HG03342 (cell line): ENCODE measurements around the gene APBA3.

Source experiments
- ATAC-seq: cut with Tn5 transposase; IDR thresholded peaks from one replicate; pipeline ENCODE4 v1.9.1; 2021; ENCODE audit warnings: mild to moderate bottlenecking, moderate library complexity; ENCODE audit not compliant: unreplicated experiment

APBA3 gene, protein sequence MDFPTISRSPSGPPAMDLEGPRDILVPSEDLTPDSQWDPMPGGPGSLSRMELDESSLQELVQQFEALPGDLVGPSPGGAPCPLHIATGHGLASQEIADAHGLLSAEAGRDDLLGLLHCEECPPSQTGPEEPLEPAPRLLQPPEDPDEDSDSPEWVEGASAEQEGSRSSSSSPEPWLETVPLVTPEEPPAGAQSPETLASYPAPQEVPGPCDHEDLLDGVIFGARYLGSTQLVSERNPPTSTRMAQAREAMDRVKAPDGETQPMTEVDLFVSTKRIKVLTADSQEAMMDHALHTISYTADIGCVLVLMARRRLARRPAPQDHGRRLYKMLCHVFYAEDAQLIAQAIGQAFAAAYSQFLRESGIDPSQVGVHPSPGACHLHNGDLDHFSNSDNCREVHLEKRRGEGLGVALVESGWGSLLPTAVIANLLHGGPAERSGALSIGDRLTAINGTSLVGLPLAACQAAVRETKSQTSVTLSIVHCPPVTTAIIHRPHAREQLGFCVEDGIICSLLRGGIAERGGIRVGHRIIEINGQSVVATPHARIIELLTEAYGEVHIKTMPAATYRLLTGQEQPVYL

DNA sequence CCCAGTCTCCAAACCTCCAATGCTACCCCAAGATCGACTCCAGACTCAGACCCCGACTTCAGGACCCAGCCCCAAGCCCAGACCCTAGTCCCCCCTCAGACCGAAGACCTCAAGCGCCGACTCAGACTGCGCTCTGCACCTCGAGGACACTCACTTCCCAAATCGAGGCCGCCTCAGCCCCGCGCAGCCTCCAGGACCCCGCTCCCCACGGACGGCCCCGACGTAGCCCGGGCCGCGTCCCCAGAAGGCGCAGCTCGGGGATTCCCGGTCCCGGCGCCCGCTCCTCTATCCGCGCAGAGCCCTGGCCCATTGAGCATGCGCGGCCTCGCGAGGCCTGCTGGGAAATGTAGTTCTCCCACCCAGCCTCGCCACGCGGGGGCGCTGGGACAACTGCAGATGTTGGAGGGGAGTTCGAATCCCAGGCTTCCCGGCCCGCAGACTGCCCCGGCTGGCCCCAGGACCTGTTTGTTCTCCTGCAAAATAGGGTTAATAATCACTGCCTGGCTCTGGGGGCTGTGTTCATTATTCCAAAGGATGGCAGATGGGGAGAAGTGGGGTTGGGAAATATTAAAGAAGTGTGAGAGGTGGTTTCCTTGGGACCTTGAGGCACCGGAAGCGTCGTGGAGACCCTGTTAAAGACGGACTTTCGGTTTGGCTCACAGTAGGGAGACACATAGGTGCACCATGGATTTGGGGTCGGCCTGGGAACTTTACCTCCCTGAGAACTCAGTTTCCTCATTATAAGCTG lies at the start of gene APBA3:
TSS of gene APBA3 (minus strand) at position 311 of the 748 bp plus-strand sequence. CDS start 1,428 bp downstream, outside the sequence.
- peak; percentile 47 for ATAC-seq

DNA sequence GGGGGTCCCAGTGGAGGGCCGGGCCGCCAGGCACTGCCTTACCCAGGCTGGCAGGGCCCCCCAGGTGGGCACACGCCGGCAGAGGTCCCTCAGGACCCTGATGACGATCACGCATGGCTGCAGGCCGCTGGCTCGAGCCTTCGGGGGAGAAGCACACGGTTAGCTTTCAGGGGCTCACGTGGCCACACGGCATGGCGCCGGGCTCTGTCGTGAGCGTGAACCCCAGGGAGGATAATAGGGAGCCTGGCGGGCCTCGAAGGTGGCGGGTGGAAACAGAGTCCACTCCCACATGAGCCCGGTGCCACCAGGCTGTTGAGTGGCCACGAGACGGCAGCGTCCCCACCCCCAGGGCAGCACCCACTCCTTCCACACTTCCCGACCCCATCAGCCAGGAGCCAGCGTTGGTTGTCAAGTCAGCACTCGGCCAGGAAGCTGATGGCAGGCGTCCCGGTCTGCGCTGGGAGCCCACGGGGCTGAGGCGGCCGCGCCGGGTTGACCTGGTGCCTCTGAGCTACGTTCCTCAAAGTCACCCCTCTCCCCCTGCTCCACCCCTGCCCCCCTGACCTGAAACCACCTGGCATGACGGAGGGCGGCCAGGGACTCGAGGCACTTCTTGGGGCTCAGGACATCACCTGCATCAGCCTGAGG lies 49.3 kb upstream of the APBA3 start:
- ATAC-seq: no peak

DNA sequence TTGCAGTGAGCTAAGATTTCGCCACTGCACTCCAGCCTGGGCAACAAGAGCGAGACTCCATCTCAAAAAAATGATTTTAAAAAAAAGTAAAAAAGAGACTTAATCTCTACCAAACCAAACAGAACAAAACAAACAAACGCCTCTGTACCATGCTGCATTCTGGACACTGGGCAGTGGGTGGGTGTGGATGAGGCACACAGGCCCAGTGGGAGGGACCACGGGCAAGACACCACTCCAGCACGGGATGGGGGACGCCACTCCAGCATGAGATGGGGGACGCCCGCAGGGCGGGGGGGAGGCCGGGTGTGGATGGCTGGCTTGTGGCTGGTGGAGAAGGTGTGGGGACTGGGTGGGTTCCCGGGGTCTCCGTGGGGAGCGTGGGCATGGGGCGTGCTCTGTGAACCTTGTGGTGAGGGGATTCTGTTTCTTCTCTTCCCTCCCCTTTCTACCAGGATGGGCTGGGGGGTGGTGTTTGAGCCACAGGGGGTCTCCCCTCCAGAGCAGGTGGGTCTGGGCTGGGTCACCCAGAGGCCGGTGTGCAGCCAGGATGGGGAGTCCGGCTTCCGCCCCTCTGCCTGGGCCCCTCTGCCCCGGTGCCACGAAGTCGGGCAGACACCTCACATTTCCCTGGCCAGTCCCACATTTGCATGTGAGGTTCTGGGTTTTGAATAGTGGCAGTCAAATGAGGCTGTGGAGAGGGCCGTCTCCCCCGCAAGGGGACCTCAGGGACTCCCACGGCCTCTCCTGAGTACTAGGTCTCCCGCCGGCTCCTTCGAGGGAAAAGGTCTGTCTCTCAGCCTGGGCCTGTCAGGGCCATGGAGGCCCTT lies 48.6 kb upstream of the APBA3 start:
- no peak for ATAC-seq

DNA sequence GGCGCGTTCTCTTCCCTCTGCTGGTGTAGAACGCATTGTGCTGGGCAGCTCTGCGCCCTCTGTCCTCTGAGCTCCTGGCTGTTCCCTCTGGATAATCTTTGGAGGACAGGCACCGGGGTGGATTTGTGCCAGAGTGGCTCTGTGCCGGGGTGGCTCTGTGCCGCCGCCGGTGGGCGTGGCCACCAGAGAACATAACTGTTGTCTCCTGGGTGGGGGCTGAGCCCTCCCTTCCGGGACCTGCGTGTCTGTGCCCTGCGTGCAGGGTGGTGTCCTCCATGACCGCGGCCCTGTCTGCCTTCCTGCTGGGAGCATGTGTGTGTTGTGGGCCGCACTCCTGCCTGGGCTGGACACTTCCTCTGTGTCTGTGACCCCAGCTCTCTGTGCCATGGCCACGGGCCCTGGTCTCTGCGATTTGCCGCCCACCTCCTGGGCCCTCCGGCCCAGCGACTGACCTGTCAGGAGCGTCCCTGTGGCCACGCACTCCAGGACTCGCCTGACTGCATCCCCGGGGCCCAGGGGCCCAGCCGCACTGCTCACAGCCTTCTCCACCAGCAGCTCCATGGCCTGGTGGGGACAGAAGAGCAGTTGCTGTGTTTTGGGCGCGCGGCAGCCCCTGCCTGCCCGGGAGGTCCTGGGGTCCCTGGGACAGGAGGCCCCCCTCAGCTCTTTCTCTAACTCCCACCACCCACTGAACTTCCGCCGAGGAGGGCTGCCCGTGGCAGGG lies 47.1 kb upstream of the APBA3 start:
- ATAC-seq: no peak

DNA sequence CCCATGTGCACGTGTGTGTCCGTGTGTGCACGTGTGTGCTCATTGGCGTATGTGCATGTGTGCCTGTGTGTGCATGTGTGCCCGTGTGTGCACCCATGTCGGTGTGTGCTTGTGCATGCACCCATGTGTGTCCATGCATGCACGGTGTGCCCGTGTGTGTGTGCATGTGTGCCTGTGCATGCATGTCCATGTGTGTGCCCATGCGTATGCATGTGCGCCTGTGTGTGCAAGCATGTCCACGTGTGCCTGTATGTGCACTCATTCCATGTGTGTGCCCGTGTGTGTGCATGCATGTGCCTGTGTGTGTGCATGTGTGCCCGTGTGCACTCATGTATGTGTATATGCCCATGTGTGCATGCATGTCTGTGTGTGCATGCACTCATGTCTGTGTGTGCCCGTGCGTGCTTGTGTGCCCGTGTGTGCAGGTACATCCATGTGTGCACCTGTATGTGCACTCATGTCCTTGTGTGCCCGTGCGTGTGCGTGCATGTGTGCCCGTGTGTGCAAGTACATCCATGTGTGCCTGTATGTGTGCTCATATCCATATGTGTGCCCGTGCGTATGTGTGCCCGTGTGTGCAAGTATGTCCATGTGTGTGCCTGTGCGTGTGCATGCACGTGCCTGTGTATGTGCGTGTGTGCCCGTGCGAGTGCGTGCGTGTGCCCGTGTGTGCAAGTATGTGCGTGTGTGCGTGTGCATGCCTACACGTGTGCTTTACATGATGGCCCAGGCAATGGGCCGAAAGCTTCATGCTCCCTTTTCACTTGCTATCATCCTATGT lies 46.3 kb upstream of the APBA3 start:
- ATAC-seq: no peak

DNA sequence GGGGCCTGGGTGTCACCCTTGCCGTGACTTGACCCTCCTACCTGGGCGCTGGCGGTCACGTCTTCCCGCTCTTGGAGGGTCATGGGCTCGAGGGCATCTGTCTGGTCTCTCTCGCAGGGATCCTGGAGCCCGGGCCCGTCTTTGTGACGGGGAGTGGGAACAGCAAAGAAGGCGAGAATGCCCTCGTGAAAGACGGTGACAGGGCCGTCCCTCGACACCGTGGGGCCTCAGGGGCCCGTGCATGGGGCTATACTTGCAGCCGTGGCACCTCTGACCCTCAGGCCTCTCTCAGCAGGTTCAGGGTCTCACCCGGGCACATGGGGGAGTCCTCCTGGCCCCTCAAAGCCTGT lies 45.6 kb upstream of the APBA3 start:
- ATAC-seq: no peak

DNA sequence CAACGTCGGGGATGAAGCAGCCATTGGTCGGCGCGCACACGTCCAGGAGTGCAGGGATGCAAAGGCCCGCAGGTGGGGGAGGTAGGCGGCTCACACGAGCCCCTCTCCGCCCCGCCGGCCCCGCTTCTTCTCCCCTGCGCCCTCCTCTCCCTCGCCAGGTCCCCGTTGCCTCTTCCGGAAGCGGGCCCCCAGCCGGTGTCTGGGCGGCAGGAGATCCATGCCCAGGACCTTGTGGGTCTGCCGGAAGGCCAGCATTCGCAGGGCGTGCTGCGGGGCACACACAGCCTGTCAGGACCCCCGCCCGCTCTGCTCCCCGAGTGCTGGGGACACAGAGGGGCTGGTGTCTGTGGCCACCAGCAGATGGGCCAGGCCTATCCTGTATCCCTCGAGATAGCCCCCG lies 44.4 kb upstream of the APBA3 start:
- no peak for ATAC-seq

DNA sequence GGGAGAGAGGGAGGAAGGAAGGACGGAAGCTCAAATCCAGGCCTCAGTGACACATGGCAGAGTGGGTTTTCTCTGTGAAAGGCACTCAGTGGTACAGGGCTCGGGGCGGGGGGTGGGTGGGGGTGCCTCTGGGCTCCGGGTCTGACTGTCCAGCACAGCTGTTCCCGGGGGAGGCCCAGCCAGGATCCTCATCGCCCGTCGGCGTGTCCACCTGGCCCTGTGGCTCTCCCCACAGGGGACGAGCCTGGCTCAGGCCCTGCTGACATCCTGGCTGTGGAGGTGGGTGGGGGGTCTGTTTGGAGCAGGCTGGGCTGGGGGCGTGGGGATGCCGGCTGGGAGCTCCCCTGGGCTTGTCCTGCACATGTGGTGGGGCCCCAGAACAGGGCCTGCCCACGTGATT lies 42.9 kb upstream of the APBA3 start:
- ATAC-seq: no peak

DNA sequence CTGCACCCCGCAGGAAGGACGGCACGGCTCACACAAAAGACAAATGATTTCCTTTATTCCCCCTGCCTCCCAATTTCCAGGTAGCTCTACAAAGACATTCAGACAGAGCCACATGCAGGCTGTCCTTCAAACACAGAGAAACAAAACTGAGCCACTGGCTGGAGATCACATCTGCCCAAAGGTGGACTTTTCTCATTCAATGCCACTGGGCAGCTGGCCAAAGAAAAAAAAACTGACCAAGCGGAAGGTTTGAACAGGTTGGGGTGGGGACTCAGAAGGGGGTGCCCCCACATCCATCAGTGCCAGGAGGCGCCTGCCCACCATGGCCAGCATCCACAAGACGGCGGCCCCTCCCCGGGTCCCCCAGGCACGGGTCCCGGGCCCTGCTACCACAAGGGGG lies 42.5 kb upstream of the APBA3 start:
- ATAC-seq: no peak

DNA sequence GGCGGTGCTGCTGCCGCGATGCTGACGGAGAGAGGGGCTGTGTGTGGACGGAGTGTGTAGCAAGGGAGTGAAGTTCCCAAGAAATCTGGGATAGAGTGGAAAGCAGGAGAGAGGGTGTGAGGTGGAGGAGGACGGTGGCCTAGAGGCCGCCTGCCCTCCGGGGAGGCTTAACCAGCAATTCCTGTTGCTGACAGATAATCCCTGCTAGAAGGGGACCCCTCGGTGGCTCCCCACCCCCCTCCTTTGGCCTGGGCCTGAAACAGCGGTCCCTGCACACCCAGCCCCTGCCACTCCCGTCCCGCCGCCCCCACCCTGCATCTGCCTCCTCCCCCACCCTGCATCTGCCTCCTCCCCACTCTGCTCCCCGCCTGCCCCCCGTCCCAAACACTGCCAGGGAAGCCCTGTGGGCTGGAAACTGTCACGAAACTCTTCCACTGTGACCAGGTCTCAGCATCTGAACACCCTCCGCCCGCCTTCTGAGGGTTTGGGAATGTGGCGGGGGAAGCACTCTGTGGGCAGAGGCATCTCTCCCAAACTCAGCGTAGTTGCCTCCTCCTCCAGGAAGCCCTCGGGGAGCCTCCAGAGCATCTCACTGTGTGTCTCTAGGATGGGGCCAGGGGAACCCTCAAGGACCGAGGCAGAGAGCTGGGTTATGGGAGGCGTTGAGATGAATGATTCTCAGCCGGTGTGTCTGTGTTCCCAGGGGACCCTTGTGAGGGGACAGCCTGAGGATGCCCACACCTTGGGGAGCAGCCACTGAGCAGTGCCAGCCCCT lies 41.8 kb upstream of the APBA3 start:
- no peak for ATAC-seq

DNA sequence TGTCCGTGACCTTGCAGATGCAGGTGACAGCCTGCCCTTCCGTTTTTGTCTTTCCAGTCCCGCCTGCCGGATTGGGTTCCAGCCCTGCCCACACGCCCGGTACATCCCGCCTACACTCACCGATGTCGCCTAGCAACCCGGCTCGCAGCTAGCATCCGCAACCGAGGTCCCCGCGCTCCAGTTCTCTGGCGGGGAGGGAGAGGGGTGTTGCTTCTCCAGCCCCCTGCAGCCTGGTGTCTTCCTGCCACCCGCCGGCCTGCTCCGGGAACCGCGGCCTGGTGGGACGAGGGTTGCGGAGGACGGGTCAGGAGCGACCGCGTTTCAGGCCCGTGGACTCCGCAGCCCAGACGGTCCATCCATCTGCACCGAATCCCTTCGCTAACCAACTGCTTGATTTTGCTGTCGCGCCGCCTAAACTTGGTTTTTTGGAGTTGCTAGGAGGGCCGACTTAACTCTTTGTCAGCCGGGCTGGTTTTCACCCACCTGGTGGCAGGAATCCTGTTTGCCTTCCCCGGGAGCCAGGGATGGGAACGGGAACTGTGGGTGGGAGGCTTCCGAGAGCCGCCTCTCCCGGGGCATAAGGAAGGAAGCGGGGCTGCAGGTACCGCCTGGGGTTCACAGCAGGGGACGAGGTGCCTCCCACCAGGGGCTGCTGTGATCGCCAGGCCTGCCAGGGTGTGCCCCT lies 40.1 kb upstream of the APBA3 start:
- no peak for ATAC-seq

DNA sequence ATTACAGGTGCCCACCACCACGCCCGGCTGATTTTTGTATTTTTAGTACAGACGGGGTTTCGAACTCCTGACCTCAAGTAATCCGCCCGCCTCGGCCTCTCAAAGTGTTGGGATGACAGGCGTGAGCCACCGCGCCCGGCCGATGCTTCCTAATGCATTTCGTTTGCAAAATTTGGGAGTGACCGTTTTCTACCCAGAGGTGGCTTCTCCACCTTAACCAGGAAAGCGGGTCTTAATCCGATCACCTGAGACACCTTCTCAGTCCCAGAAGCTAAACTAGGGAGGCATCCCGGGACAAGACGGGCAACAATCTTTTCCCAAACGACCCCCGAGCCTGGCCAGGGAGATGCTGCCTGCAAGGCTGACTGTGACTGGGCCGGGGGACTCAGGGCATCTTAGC lies 39.5 kb upstream of the APBA3 start:
- no peak for ATAC-seq

DNA sequence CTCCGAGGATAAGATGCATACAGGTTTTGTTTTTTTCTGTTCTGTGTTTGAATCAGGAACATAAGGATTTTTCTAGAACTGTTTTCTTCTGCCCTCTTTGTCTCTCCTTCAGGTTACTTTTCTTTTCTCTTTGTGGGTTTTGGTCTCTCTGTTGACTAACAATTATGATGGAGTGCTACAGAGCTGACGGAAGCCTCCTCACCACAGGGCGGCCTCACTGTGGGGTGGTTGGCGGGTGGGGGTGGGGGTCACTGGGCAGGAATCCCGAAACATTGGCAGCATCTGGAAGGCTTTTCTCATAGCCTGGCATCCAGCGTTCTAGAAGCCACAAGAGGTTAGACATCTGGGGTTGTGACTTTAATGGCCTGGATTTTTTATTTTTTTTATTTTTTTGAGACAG lies 36.6 kb upstream of the APBA3 start:
- no peak for ATAC-seq

DNA sequence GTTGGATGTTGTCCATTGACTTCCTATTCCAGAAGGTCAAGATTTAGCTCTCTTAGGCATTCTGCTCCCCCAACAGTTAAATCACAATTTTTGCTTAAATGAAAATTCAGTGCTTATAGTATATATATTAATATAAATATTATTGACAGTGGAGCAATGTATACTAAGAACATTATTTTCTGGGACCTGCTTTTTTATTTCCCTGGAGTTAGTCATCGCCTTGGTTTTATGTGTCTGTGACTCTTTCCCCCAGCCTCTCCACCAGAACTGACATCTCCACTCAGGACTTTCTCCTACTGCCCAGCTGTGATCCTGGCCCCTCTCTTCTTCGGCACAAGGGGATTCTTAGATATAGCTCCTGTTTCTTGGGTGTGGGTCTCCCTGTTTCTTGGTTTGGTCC lies 34.9 kb upstream of the APBA3 start:
- ATAC-seq: no peak

DNA sequence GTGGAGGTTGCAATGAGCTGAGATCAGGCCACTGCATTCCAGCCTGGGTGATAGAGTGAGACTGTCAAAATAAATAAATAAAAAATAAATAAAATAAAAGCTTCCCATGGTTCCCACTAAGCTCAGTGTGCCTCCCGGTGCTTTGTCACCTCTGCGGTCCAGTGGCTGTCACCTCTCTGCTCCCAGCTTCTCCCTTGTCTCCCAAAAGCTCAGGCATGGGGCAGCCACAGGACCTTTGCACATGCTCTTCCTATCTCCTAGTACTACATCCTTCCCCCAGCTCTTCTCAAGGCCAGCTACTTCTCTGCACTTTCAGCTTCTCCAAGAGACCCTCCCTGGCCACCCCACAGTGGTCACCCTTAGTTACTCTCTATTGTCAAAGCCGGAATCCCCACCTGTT lies 32.3 kb upstream of the APBA3 start:
- no peak for ATAC-seq

DNA sequence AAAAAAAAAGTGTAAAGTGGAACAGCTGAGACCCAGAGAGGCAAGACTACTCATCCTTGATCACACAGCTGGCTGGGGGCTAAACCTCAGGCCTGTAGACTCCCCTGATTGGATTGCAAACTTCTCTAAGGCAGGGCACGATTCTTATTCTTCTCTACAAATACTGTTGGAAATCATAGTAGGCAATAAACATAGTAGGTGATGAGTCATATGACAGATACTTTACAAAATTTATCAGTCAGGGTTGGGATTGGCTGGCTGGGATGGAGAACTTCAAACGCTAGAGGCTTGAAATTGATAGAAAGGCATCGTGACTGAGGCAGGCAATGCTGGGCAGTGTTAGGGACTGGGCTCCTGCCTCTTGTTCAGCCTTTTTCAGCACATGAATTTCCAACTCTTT lies 30.6 kb upstream of the APBA3 start:
- ATAC-seq: no peak

DNA sequence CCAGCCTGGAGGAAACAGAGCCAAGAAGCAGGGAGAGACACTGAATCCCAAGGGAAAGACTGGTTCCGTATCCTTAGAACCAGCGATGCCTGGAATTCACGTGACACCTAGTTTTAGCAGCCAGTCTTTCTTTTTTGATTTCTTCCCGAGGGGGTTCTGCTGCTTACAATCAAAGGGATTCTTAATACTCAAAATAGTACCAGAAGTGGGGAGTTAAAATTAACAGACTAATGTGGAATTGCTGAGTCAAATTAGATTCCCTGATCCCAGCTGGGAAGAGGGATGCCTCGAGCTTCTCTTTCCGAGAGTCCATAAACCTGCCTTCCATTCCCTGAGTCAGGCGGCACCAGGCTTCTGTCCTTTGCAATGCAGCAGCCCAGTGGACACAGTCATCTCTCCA lies 29.4 kb upstream of the APBA3 start:
- ATAC-seq: no peak

DNA sequence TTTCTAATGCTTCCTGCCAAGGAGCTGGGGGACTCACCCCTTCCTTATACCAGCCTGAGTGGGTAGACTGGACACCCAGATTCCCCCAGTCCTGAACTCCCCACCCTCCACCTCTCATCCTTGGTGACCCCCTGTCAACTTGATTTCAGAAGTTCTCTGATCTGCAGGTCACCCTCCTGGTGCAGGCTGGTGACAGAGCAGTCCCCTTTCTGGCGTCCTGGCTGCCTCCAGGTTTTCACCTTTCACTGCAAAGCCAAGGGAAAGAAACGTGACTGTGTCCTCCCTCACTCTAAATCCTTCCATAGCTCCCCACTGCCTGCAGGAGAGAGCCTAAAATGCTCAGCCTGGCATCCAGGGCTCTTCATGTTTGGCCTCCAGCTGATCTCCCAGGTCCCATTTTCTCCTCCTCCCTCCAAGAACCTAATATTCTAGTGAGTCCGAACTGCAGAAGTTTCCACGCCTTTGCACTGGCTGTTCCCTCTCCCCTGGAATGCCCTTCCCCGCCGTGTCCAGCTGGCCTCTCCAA lies 28.8 kb upstream of the APBA3 start:
- no peak for ATAC-seq
